Keratinocyte (primary cell): ENCODE measurements around the gene SMARCC1.

Experiments
- CTCF ChIP-seq, 3 experiments: IDR thresholded peaks in 1 of 3; conservative IDR thresholded peaks in 1 of 3; optimal IDR thresholded peaks in 1 of 3; 2 replicates in 2 of 3; 3 replicates in 1 of 3; pipeline versions ENCODE3 to v1.5.1; 2011; ENCODE audit warnings: low read length in 3 of 3, mild to moderate bottlenecking in 3 of 3, moderate library complexity in 2 of 3, control low read depth in 1 of 3, inconsistent platforms in 1 of 3; ENCODE audit not compliant: insufficient read depth in 2 of 3; ENCODE audit errors: extremely low read depth in 1 of 3
- EZH2 ChIP-seq: IDR thresholded peaks from one replicate; pipeline ENCODE4 v1.6.1; 2012; ENCODE audit warnings: inconsistent platforms, mild to moderate bottlenecking, low read length, moderate library complexity

- TF ChIP-seq CTCF (optimal IDR thresholded peaks at IDR 0.05 in 1 of 3, IDR thresholded peaks at IDR 0.05 in 1 of 3, conservative IDR thresholded peaks at IDR 0.05 in 1 of 3; ENCODE audit: extremely low read depth in 1 of 3, insufficient read depth in 2 of 3, low read length in 3 of 3) (no peak), EZH2 (no peak)
Measured at GRCh38 chr3:47780741-47781684, 680 bp downstream of the SMARCC1 start.
